Neural progenitor cell (in vitro differentiated cells): ENCODE measurements around the gene EGFLAM.

Experiments used
- EZH2 ChIP-seq: fragments of 200-600 bp; sonication (generic); IDR thresholded peaks from 2 replicates; pipeline ENCODE4 v1.6.1; 2017; ENCODE audit warnings: antibody characterized with exemption, mild to moderate bottlenecking, moderate library complexity
- EZH2phosphoT487 ChIP-seq: fragments of 200-600 bp; sonication (generic); IDR thresholded peaks from 2 replicates; pipeline ENCODE4 v1.6.1; 2017; ENCODE audit warnings: antibody characterized with exemption
- TF ChIP-seq, protein P1 (sequence below): fragments of 200-600 bp; sonication (generic); IDR thresholded peaks from 2 replicates; pipeline ENCODE4 v1.5.1; 2017; ENCODE audit warnings: antibody characterized with exemption, mild to moderate bottlenecking

GRCh38 chr5:38258042-38258318 lies 379 bp upstream of the EGFLAM start:
- TF ChIP-seq, protein P1, sequence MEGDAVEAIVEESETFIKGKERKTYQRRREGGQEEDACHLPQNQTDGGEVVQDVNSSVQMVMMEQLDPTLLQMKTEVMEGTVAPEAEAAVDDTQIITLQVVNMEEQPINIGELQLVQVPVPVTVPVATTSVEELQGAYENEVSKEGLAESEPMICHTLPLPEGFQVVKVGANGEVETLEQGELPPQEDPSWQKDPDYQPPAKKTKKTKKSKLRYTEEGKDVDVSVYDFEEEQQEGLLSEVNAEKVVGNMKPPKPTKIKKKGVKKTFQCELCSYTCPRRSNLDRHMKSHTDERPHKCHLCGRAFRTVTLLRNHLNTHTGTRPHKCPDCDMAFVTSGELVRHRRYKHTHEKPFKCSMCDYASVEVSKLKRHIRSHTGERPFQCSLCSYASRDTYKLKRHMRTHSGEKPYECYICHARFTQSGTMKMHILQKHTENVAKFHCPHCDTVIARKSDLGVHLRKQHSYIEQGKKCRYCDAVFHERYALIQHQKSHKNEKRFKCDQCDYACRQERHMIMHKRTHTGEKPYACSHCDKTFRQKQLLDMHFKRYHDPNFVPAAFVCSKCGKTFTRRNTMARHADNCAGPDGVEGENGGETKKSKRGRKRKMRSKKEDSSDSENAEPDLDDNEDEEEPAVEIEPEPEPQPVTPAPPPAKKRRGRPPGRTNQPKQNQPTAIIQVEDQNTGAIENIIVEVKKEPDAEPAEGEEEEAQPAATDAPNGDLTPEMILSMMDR, result peak; percentile 4
- no peak for TF ChIP-seq EZH2phosphoT487
- no peak for TF ChIP-seq EZH2
